ENCODE measurements around the gene EML2.
A peak's percentile ranks its signal among the peaks of the same experiment; 100 is the strongest.
"Not testable (repeated sequence)": the region's sequence is repeated elsewhere in the genome, so short reads cannot be mapped to it uniquely, and the experiment has no call there.

The EML2 gene

GRCh38 chr19:45637890-45638667 is 1.1 kb downstream of the EML2 start:
- no peak overlapping the region for H3K27ac Mint-ChIP-seq
- H3K27me3 Mint-ChIP-seq, result no peaks in the 10 kb centered on the region
- peaks cover 5% of the 10 kb centered on the region for H3K9me3 Mint-ChIP-seq
- peak overlapping the region; percentile 95 for H3K4me3 Mint-ChIP-seq
- H3K4me1 Mint-ChIP-seq, result peaks cover 20% of the 10 kb centered on the region
- peaks cover 8% of the 10 kb centered on the region for H3K36me3 Mint-ChIP-seq

GRCh38 chr19:45636902-45637301 is 2.3 kb downstream of the EML2 start:
- no peaks in the 10 kb centered on the region for H3K27me3 Mint-ChIP-seq
- peaks cover 23% of the 10 kb centered on the region for H3K4me1 Mint-ChIP-seq
- no peak overlapping the region for H3K4me3 Mint-ChIP-seq
- no peak overlapping the region for H3K27ac Mint-ChIP-seq
- peaks cover 10% of the 10 kb centered on the region for H3K36me3 Mint-ChIP-seq
- H3K9me3 Mint-ChIP-seq, result peaks cover 5% of the 10 kb centered on the region

GRCh38 chr19:45636275-45636674 is 2.9 kb downstream of the EML2 start:
- no peak overlapping the region for H3K4me3 Mint-ChIP-seq
- no peaks in the 10 kb centered on the region for H3K27me3 Mint-ChIP-seq
- no peak overlapping the region for H3K27ac Mint-ChIP-seq

GRCh38 chr19:45632468-45633196 is 6.6 kb downstream of the EML2 start:
- peaks cover 8% of the 10 kb centered on the region for H3K4me1 Mint-ChIP-seq
- H3K27me3 Mint-ChIP-seq, result no peaks in the 10 kb centered on the region
- H3K9me3 Mint-ChIP-seq, result no peaks in the 10 kb centered on the region
- peaks cover 3% of the 10 kb centered on the region for H3K36me3 Mint-ChIP-seq
- no peak overlapping the region for H3K4me3 Mint-ChIP-seq
- H3K27ac Mint-ChIP-seq, result no peak overlapping the region

More at GRCh38 chr19:45636275-45636674, 2.9 kb downstream of the EML2 start:
- Mint-ChIP-seq H3K36me3 (peaks cover 8% of the 10 kb centered on the region), H3K4me1 (peaks cover 18% of the 10 kb centered on the region), H3K9me3 (peaks cover 3% of the 10 kb centered on the region)

GRCh38 chr19:45630463-45630862 is 8.7 kb downstream of the EML2 start:
- peaks cover 8% of the 10 kb centered on the region for H3K4me1 Mint-ChIP-seq
- H3K36me3 Mint-ChIP-seq, result peaks cover 6% of the 10 kb centered on the region
- no peak overlapping the region for H3K4me3 Mint-ChIP-seq
- no peaks in the 10 kb centered on the region for H3K9me3 Mint-ChIP-seq
- H3K27me3 Mint-ChIP-seq, result no peaks in the 10 kb centered on the region
- H3K27ac Mint-ChIP-seq, result no peak overlapping the region

- H3K36me3 Mint-ChIP-seq, result peaks cover 6% of the 10 kb centered on the region
- no peaks in the 10 kb centered on the region for H3K27me3 Mint-ChIP-seq
- H3K9me3 Mint-ChIP-seq, result no peaks in the 10 kb centered on the region
- no peak overlapping the region for H3K27ac Mint-ChIP-seq
- H3K4me1 Mint-ChIP-seq, result peaks cover 8% of the 10 kb centered on the region
- H3K4me3 Mint-ChIP-seq, result no peak overlapping the region
These were observed 9.5 kb downstream of the EML2 start for GRCh38 chr19:45629704-45630103.

GRCh38 chr19:45628219-45628618 is 11.0 kb downstream of the EML2 start:
- H3K4me3 Mint-ChIP-seq, H3K4me1 Mint-ChIP-seq, H3K27ac Mint-ChIP-seq, H3K36me3 Mint-ChIP-seq, H3K9me3 Mint-ChIP-seq, H3K27me3 Mint-ChIP-seq: not testable (repeated sequence)

- H3K36me3 Mint-ChIP-seq, result peaks cover 10% of the 10 kb centered on the region
- H3K4me3 Mint-ChIP-seq, result no peak overlapping the region
- H3K27me3 Mint-ChIP-seq, result no peaks in the 10 kb centered on the region
- H3K4me1 Mint-ChIP-seq, result no peaks in the 10 kb centered on the region
- peak overlapping the region; percentile 0 for H3K27ac Mint-ChIP-seq
- H3K9me3 Mint-ChIP-seq, result no peaks in the 10 kb centered on the region
These were observed 15.2 kb downstream of the EML2 start for GRCh38 chr19:45623984-45624383.

GRCh38 chr19:45621976-45622503 is 17.2 kb downstream of the EML2 start:
- Mint-ChIP-seq H3K27ac (no peak overlapping the region), H3K27me3 (no peaks in the 10 kb centered on the region)

GRCh38 chr19:45621389-45621788 is 17.8 kb downstream of the EML2 start:
- Mint-ChIP-seq H3K27ac (no peak overlapping the region), H3K4me1 (no peaks in the 10 kb centered on the region), H3K4me3 (no peak overlapping the region), H3K9me3 (no peaks in the 10 kb centered on the region), H3K27me3 (no peaks in the 10 kb centered on the region), H3K36me3 (peaks cover 10% of the 10 kb centered on the region)

More at GRCh38 chr19:45621976-45622503, 17.2 kb downstream of the EML2 start:
- peaks cover 10% of the 10 kb centered on the region for H3K36me3 Mint-ChIP-seq
- no peaks in the 10 kb centered on the region for H3K9me3 Mint-ChIP-seq
- no peak overlapping the region for H3K4me3 Mint-ChIP-seq
- no peaks in the 10 kb centered on the region for H3K4me1 Mint-ChIP-seq

GRCh38 chr19:45616704-45617017 is 22.5 kb downstream of the EML2 start:
- H3K9me3 Mint-ChIP-seq, result no peaks in the 10 kb centered on the region
- no peak overlapping the region for H3K4me3 Mint-ChIP-seq
- no peaks in the 10 kb centered on the region for H3K27me3 Mint-ChIP-seq
- no peak overlapping the region for H3K27ac Mint-ChIP-seq
- H3K36me3 Mint-ChIP-seq, result peaks cover 10% of the 10 kb centered on the region
- H3K4me1 Mint-ChIP-seq, result peaks cover 9% of the 10 kb centered on the region

- Mint-ChIP-seq H3K27me3 (no peaks in the 10 kb centered on the region), H3K36me3 (peaks cover 10% of the 10 kb centered on the region), H3K27ac (peak overlapping the region; percentile 13), H3K9me3 (no peaks in the 10 kb centered on the region), H3K4me3 (no peak overlapping the region), H3K4me1 (peaks cover 9% of the 10 kb centered on the region)
These were observed 23.1 kb downstream of the EML2 start for GRCh38 chr19:45615795-45616703.

- H3K4me1 Mint-ChIP-seq, H3K9me3 Mint-ChIP-seq, H3K4me3 Mint-ChIP-seq, H3K27me3 Mint-ChIP-seq, H3K27ac Mint-ChIP-seq: not testable (repeated sequence)
- H3K36me3 Mint-ChIP-seq, result peaks cover 12% of the 10 kb centered on the region
These were observed 24.1 kb downstream of the EML2 start for GRCh38 chr19:45615056-45615455.

- H3K36me3 Mint-ChIP-seq, result peaks cover 21% of the 10 kb centered on the region
- peak overlapping the region; percentile 56 for H3K27ac Mint-ChIP-seq
- peaks cover 9% of the 10 kb centered on the region for H3K4me1 Mint-ChIP-seq
- peaks cover 2% of the 10 kb centered on the region for H3K9me3 Mint-ChIP-seq
- H3K4me3 Mint-ChIP-seq, result peak overlapping the region; percentile 58
- H3K27me3 Mint-ChIP-seq, result no peaks in the 10 kb centered on the region
These were observed 25.1 kb downstream of the EML2 start for GRCh38 chr19:45613926-45614725.

GRCh38 chr19:45608948-45609347 is 30.2 kb downstream of the EML2 start:
- Mint-ChIP-seq H3K4me3 (no peak overlapping the region), H3K27ac (no peak overlapping the region), H3K9me3 (peaks cover 5% of the 10 kb centered on the region), H3K36me3 (peaks cover 15% of the 10 kb centered on the region), H3K27me3 (no peaks in the 10 kb centered on the region), H3K4me1 (peaks cover 8% of the 10 kb centered on the region)
